HepG2 (cell line): Measurements from ENCODE around the gene EDAR. TPM values are rescaled to one million over a fixed set of nuclear protein-coding genes. Genes with fewer than 3 reads are reported as not detected.

Experiments used
- ATAC-seq: fragments of 200-7000 bp; cut with Tn5 transposase; 3 replicates; pipeline ENCODE4 v1.9.1; 2020; ENCODE audit warnings: mild to moderate bottlenecking, moderate library complexity
- BruUV-seq: library from RNA; stranded (reverse); fragments of 400-500 nt; replicated peaks from 2 replicates; lab custom pipeline; 2021; lab: Mats Ljungman, UMichigan
- CTCF ChIA-PET: fragments of 300-600 bp; formaldehyde crosslinking; extraction: SDS; loops from one replicate; lab custom pipeline; 2021; ENCODE audit warnings: low total read pairs, inconsistent platforms, low intra/inter-chr PET ratio; lab: Yijun Ruan, JAX
- POLR2A ChIA-PET: fragments of 350-600 bp; sonication (Branson Sonifier 250); formaldehyde crosslinking; loops from one replicate; lab custom pipeline; 2020; ENCODE audit warnings: antibody characterized with exemption, inconsistent platforms; lab: Yijun Ruan, JAX
- DNase-seq: peaks from one replicate; pipeline ENCODE4 v3.0.0-alpha.2; 2015; ENCODE audit warnings: low spot score
- FAIRE-seq: peaks from 3 replicates; lab custom pipeline; 2011; peaks lifted over from hg19 to GRCh38; lab: Jason Lieb, UNC
- H2AFZ ChIP-seq: one replicate; pipeline ENCODE4 v1.6.1; 2011; ENCODE audit warnings: low read length, inconsistent platforms
- H3K27ac ChIP-seq: fragments of 300-600 bp; 3 replicates; pipeline ENCODE4 v1.8.0; 2011; ENCODE audit warnings: mixed run types, mild to moderate bottlenecking, mixed read lengths, low read length, inconsistent platforms; ENCODE audit not compliant: insufficient read depth; ENCODE audit errors: extremely low read length
- H3K27me3 ChIP-seq, 2 experiments: fragments of 200-600 bp in 1 of 2; 2 replicates in 1 of 2; 3 replicates in 1 of 2; pipeline versions ENCODE4 v1.6.0 to v1.8.0; 2011; ENCODE audit warnings: low read length in 2 of 2, mild to moderate bottlenecking in 2 of 2, moderate library complexity in 2 of 2, inconsistent platforms in 1 of 2; ENCODE audit not compliant: insufficient read depth in 2 of 2, control insufficient read depth in 1 of 2
- H3K36me3 ChIP-seq, 2 experiments: fragments of 200-600 bp in 1 of 2; replicated peaks in 1 of 2; 2 replicates in 1 of 2; 3 replicates in 1 of 2; pipeline versions ENCODE4 v1.5.1 to v1.8.0; 2011; ENCODE audit warnings: low read length in 2 of 2, inconsistent platforms in 1 of 2; ENCODE audit not compliant: insufficient read depth in 2 of 2, control insufficient read depth in 1 of 2
- H3K4me1 ChIP-seq: 2 replicates; pipeline ENCODE4 v1.5.1; 2012; ENCODE audit warnings: low read length, inconsistent platforms; ENCODE audit not compliant: insufficient read depth
- H3K4me2 ChIP-seq: 2 replicates; pipeline ENCODE4 v1.6.0; 2011; ENCODE audit warnings: low read depth, low read length, inconsistent platforms
- H3K4me3 ChIP-seq, 3 experiments: fragments of 200-600 bp in 1 of 3; sonication (generic), shearing (Covaris generic) in 1 of 3; replicated peaks in 1 of 3; 2 replicates each; pipeline ENCODE4 v1.5.1; 2011 to 2016; ENCODE audit warnings: low read length in 3 of 3, inconsistent platforms in 2 of 3, low read depth in 2 of 3, mild to moderate bottlenecking in 2 of 3, control low read depth in 1 of 3, mixed read lengths in 1 of 3; ENCODE audit not compliant: insufficient read depth in 1 of 3
- H3K79me2 ChIP-seq: one replicate; pipeline ENCODE4 v1.6.1; 2011; ENCODE audit warnings: low read length, inconsistent platforms; ENCODE audit not compliant: insufficient read depth
- H3K9ac ChIP-seq: 2 replicates; pipeline ENCODE4 v1.6.0; 2011; ENCODE audit warnings: mild to moderate bottlenecking, low read depth, low read length, inconsistent platforms; ENCODE audit not compliant: insufficient read depth
- H3K9me3 ChIP-seq: 2 replicates; pipeline ENCODE4 v1.5.1; 2012; ENCODE audit warnings: mild to moderate bottlenecking, low read length
- H4K20me1 ChIP-seq: 2 replicates; pipeline ENCODE4 v1.6.0; 2011; ENCODE audit warnings: inconsistent platforms, mild to moderate bottlenecking, low read length, moderate library complexity; ENCODE audit not compliant: insufficient read depth
- BRCA1 ChIP-seq: sonication (generic); formaldehyde crosslinking; IDR thresholded peaks from 2 replicates; pipeline ENCODE4 v1.4.0; 2020; ENCODE audit warnings: missing genetic modification reagents
- ELF3 ChIP-seq: IDR thresholded peaks from 2 replicates; pipeline ENCODE4 v1.6.1; 2016; ENCODE audit warnings: missing genetic modification reagents, missing compliant biosample characterization
- FLYWCH1 ChIP-seq: sonication (generic); formaldehyde crosslinking; IDR thresholded peaks from 2 replicates; pipeline ENCODE4 v1.8.1; 2023; ENCODE audit warnings: mild to moderate bottlenecking, missing genetic modification reagents
- ISL2 ChIP-seq: sonication (generic); formaldehyde crosslinking; IDR thresholded peaks from 2 replicates; pipeline ENCODE4 v1.5.0; 2020; ENCODE audit warnings: missing genetic modification reagents
- RFXAP ChIP-seq: sonication (generic); formaldehyde crosslinking; IDR thresholded peaks from 2 replicates; pipeline ENCODE4 v1.4.0; 2020; ENCODE audit warnings: missing genetic modification reagents, borderline replicate concordance
- SNAPC4 ChIP-seq: sonication (generic); formaldehyde crosslinking; IDR thresholded peaks from 2 replicates; pipeline ENCODE4 v1.4.0; 2020; ENCODE audit warnings: mild to moderate bottlenecking, missing genetic modification reagents
- THAP7 ChIP-seq: sonication (generic); formaldehyde crosslinking; IDR thresholded peaks from 2 replicates; pipeline ENCODE4 v1.8.1; 2023; ENCODE audit warnings: mild to moderate bottlenecking, missing genetic modification reagents
- ZBTB1 ChIP-seq: sonication (generic); formaldehyde crosslinking; IDR thresholded peaks from 2 replicates; pipeline ENCODE4 v1.4.0; 2020; ENCODE audit warnings: missing genetic modification reagents, borderline replicate concordance
- ZFYVE20 ChIP-seq: sonication (generic); formaldehyde crosslinking; IDR thresholded peaks from 2 replicates; pipeline ENCODE4 v1.8.0; 2023; ENCODE audit warnings: low read depth, mild to moderate bottlenecking, moderate library complexity, missing genetic modification reagents, borderline replicate concordance
- ZMYM3 ChIP-seq: sonication (generic); formaldehyde crosslinking; IDR thresholded peaks from 2 replicates; pipeline ENCODE4 v1.5.1; 2020; ENCODE audit warnings: mild to moderate bottlenecking, missing genetic modification reagents
- ZNF576 ChIP-seq: sonication (generic); formaldehyde crosslinking; IDR thresholded peaks from 2 replicates; pipeline ENCODE4 v1.4.0; 2020; ENCODE audit warnings: mild to moderate bottlenecking, missing genetic modification reagents
- ZNF644 ChIP-seq: IDR thresholded peaks from 2 replicates; pipeline ENCODE4 v1.6.1; 2016; ENCODE audit warnings: low read depth
- ZNF660 ChIP-seq: sonication (generic); formaldehyde crosslinking; IDR thresholded peaks from 2 replicates; pipeline ENCODE4 v1.5.1; 2020; ENCODE audit warnings: mild to moderate bottlenecking, low read depth, missing genetic modification reagents, borderline replicate concordance
- ZSCAN12 ChIP-seq: sonication (generic); formaldehyde crosslinking; IDR thresholded peaks from 2 replicates; pipeline ENCODE4 v1.9.0; 2021; ENCODE audit warnings: mild to moderate bottlenecking, missing genetic modification reagents
- WGBS: methylation state at CpG from one replicate; pipeline ENCODE4 v1.1.6; 2017; ENCODE audit warnings: low lambda C conversion rate; 5-methylcytosine and 5-hydroxymethylcytosine counted together
- in situ Hi-C: cut with HindIII; loops from 2 replicates; pipeline ENCODE4 v1.10.0; 2017; ENCODE audit warnings: low pct_unique_long_range_greater_than_20kb; ENCODE audit not compliant: extremely low pct_ligation_motif_present
- intact Hi-C: fragments of 100-400 bp; cut with micrococcal nuclease; formaldehyde crosslinking; loops from one replicate; pipeline ENCODE4 v1.10.0; 2022; ENCODE audit not compliant: unreplicated experiment
- polyA plus RNA-seq, 8 experiments: library from polyadenylated mRNA; depleted of rRNA in 3 of 8; stranded (reverse) in 7 of 8; unstranded in 1 of 8; fragments of >200 nt; fragmentation: Illumina TruSeq in 4 of 8; extraction: Trizol in 4 of 8; gene quantifications; 2 replicates each; pipeline versions ENCODE4 v1.2.1 to v1.2.3, GENCODE V29; 2011 to 2016; ENCODE audit warnings: low read depth in 4 of 8, missing spikeins in 1 of 8, mixed read lengths in 1 of 8; ENCODE audit not compliant: insufficient read depth in 1 of 8
- total RNA-seq, 5 experiments: library from RNA; depleted of rRNA; stranded (reverse); fragments of >200 nt; fragmentation: Illumina TruSeq; extraction: Trizol; gene quantifications; 2 replicates each; pipeline ENCODE4 v1.2.3, GENCODE V29; 2016; ENCODE audit warnings: low read depth in 1 of 5
- TF ChIP-seq, protein P1 (sequence below): sonication (generic); formaldehyde crosslinking; IDR thresholded peaks from 2 replicates; pipeline ENCODE4 v1.8.0; 2022; ENCODE audit warnings: mild to moderate bottlenecking, missing genetic modification reagents
- TF ChIP-seq, protein P2 (sequence below): sonication (generic); formaldehyde crosslinking; IDR thresholded peaks from 2 replicates; pipeline ENCODE4 v1.5.0; 2020; ENCODE audit warnings: missing genetic modification reagents, mild to moderate bottlenecking, borderline replicate concordance

The EDAR gene
- total and polyA plus RNA-seq, 2 of the 13 experiments (the other 11 are each of a cell fraction or from before 2014, with no cell fraction given), result not detected

DNA sequence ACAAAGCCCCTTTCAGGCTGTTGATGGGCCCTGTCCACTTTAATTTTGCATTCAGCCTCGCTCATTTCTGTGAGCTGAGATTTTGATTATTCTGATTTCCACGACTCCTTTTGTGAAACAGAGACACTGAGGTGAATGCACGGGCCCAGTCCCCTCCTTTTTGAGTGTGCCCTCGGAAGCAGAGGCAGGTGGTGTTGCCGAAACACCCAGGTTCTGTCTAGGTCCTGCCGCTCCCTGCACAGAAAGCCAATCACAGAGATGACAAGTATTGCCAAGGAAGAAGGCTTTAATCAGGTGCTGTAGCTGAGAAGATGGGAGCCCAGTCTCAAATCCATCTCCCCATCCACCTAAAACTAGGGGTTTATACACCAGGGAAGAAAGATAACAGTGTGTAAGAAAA, 44.2 kb upstream of the EDAR start:
- DNase-seq (no peak), FAIRE-seq (no peak), ATAC-seq (no peak)
- in situ Hi-C loops (no loop called here), intact Hi-C loops (no loop called here)
- H3K4me1 ChIP-seq, result peaks cover 20% of the 10 kb centered on the region
- POLR2A ChIA-PET, result no interaction called here
- H4K20me1 ChIP-seq, result no peaks in the 10 kb centered on the region
- H3K9me3 ChIP-seq, result no peaks in the 10 kb centered on the region
- no peak overlapping the region for H3K9ac ChIP-seq
- H3K27ac ChIP-seq, result no peak overlapping the region
- TF ChIP-seq ISL2 (no peak), BRCA1 (CRISPR knock-in tag) (no peak), ZNF576 (no peak), ELF3 (CRISPR knock-in tag) (no peak), ZSCAN12 (CRISPR knock-in tag) (no peak), RFXAP (no peak), ZBTB1 (CRISPR knock-in tag) (no peak), ZNF644 (no peak), SNAPC4 (CRISPR knock-in tag) (no peak), THAP7 (CRISPR knock-in tag) (no peak), ZMYM3 (no peak), FLYWCH1 (CRISPR knock-in tag) (no peak), ZFYVE20 (CRISPR knock-in tag) (no peak), ZNF660 (CRISPR knock-in tag) (no peak)
- TF ChIP-seq, protein P1, sequence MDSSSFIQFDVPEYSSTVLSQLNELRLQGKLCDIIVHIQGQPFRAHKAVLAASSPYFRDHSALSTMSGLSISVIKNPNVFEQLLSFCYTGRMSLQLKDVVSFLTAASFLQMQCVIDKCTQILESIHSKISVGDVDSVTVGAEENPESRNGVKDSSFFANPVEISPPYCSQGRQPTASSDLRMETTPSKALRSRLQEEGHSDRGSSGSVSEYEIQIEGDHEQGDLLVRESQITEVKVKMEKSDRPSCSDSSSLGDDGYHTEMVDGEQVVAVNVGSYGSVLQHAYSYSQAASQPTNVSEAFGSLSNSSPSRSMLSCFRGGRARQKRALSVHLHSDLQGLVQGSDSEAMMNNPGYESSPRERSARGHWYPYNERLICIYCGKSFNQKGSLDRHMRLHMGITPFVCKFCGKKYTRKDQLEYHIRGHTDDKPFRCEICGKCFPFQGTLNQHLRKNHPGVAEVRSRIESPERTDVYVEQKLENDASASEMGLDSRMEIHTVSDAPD (CRISPR knock-in tag), result no peak
- TF ChIP-seq, protein P2, sequence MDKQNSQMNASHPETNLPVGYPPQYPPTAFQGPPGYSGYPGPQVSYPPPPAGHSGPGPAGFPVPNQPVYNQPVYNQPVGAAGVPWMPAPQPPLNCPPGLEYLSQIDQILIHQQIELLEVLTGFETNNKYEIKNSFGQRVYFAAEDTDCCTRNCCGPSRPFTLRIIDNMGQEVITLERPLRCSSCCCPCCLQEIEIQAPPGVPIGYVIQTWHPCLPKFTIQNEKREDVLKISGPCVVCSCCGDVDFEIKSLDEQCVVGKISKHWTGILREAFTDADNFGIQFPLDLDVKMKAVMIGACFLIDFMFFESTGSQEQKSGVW (CRISPR knock-in tag), result no peak
- no peak overlapping the region for H3K4me2 ChIP-seq
- no TSS peak for BruUV-seq
- H3K36me3 ChIP-seq, result no peaks in the 10 kb centered on the region
- CTCF ChIA-PET, result no interaction called here
- no peak overlapping the region for H2AFZ ChIP-seq
- peaks cover 0 to 3% of the 10 kb centered on the region in 2 experiments; a peak in 2 of 5 replicates for H3K27me3 ChIP-seq
- H3K79me2 ChIP-seq, result no peaks in the 10 kb centered on the region
- no peak overlapping the region for H3K4me3 ChIP-seq
- WGBS, result 54% methylated on average over 6 of the region's 6 CpGs
